GM18520 (cell line): Measurements from ENCODE around the gene TINCR.
"Not testable (repeated sequence)": the region's sequence is repeated elsewhere in the genome, so short reads cannot be mapped to it uniquely, and the experiment has no call there.

Experiments
- ATAC-seq: cut with Tn5 transposase; IDR thresholded peaks from one replicate; pipeline ENCODE4 v1.9.1; 2021; ENCODE audit not compliant: unreplicated experiment

TINCR gene

DNA sequence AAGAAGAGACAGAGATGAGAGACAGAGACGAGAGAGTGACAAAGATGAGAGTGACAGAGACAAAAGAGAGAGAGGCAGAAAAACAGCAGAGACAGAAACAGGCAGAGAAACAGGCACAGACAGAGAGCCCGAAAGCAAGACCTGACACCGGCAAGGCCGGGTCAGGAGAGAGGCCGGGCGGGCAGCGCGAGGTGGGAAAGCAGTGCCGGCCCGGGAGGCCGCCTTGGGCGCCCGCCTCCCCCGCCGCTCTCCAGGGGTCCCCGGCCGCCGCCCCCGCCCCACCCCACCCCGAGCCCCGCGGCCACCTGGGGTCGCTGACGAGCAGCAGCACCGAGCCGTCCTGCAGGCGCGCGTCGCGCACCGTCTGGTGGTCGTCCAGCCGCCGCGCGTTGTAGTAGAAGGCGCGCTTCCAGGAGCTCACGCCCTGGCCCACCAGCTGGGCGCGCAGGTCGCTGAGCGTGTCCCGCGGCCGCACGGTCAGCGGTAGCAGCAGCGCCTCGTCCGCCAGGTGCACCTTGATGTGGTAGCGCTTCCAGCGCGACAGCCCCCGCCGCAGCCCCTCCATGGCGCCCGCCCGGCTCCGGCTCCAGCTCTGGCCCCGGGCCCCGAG, at the start of gene TINCR:
Gene TINCR (minus strand): TSS at position 594 of the 610 bp plus-strand sequence.
- no peak for ATAC-seq

- no peak for ATAC-seq
These were observed 49.3 kb upstream of the TINCR start for GRCh38 chr19:5617080-5617479.

DNA sequence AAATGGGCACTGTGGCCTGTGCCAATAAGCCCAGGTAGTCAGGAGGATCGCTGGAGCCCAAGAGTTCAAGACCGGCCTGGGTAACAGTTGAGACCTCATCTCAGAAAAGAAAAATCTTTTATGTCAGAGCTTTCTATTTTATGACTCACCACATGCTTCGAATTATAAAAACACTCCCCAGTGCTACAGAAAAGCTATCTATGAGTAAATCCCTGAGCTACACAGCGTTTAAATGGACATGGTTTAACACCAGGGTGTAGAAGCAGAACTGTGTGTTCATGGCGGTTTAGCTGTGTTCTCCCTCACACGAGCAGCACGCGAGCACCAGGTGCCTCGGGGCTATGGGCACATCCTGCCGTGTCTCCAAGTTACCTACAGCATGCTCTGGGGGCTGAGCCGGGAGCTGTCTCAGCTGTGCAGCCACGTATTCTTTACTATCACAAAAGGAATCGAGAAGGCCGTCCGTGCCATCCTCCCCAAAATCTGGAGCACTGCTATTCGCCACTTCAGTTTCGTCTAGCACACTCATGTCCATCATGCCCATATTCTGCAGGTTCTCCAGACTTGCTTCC, 48.1 kb upstream of the TINCR start:
- ATAC-seq, result no peak

DNA sequence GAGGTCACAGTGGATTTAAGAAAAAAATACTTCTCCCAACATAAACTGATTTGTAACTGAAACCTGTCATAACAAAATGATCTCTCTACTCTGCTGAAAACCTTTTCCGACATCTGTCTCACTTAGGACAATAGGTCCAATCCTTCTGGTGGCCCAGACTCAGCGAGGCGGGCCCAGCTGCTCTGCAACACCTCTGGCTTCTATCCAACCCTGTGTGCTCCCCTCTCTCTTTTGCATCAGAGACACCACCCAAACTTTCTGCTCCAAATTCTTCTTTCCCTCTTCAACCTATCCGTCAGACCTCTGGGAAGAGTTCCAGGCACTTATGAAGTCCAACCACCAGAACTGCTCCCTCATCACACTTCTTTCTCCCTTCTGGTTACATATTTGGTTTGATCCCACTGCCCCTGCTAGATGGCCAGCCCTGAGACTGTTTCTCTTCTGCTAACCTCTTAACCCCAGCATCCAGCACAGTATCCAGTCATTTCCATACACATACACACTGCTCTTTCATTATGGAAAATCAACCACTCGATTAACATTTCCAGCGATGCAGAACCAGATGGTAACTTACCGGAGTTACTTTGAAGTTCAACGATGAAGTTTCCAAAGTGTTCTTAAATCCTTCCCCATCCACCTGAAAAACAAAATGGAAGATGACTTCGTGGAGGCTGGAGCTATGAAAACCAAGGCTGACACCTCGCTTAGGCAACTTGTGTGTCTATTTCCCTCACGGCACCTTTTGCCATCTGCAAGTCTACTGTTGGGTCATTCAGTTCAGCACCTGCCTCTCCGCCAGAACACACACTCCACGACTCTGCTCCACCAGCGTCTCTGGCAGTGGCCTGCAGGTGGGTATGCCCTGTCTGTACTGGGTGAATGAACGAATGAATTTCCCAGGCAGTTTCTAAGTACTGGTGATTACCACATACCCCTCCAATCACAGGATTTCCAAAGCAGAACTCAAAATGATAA, 45.4 kb upstream of the TINCR start:
- ATAC-seq, result no peak

DNA sequence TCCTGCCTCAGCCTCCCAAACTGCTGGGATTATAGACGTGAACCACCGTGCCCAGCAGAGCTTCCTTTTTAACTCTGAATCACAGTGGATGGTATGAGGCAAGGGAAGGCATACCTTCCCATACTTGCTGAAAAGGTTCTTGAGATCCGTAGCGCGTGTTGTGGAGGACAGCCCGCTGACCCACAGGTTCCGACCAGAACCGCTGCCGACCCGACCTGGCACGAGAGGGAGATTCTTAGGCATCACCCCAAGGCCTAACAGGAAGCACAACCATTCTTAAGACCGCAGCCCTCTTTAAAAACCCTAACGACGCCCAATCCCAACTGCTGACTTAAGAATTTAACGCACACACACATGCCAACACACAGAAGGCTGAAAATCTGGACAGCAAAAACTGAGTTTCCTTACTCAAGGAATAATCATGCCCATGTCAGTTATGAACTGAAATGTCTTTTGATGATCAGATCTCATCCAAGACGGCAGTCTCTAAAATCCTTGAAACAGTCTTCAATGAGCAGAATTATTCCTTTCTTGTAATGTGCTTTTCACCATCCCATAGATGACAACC, 42.2 kb upstream of the TINCR start:
- ATAC-seq, result no peak

GRCh38 chr19:5608766-5609165, 41.0 kb upstream of the TINCR start:
- ATAC-seq, result not testable (repeated sequence)

GRCh38 chr19:5608291-5608690, 40.5 kb upstream of the TINCR start:
- no peak for ATAC-seq

DNA sequence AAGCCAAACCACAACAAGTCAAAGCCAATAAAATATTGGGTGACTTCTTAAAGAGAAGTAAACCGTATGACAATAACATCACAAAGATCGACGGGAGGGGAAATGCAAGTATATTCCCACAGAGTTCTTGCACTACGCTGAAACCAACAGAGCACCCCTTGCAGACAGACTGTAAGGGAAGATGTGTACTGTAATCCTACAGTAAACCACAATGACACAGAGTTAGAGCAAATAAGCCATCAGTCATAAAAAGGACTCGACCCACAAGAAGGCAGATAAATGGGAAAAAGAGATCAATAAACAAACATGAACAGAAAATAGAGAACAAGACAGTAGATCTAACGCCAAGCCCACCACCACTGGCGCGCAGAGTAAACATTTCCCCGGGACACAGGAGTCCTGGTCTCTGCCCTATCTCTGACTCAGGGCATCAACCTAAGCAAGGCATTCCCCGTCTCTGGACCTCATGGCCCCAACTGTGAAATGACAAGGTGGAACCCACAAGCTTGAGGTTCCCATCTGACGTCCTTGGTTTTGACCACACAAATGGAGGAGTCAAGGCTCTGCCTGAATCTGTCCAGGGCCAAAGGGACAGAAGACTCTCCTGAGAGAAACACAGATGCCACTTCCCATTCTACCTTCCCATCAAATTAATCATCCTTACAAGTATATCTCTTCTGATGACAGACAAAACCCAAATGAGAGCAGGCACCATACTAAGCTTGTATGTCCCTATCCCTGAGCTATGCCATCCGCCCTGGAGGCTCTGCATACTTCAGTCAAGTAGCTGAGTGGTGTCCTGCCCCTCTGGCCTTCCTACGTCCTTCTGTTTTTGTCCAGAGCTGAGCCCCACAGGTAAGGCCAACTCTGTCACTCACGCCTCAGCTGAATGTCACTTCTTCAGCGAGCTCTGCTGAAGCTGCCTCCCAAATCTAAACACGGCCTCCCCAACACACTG, 39.8 kb upstream of the TINCR start:
- ATAC-seq, result no peak

GRCh38 chr19:5605362-5605761, 37.6 kb upstream of the TINCR start:
- ATAC-seq, result no peak

- no peak for ATAC-seq
These were observed 35.9 kb upstream of the TINCR start for GRCh38 chr19:5603626-5604025.

GRCh38 chr19:5600797-5601196, 33.0 kb upstream of the TINCR start:
- no peak for ATAC-seq

- ATAC-seq, result no peak
These were observed 28.0 kb upstream of the TINCR start for GRCh38 chr19:5595745-5596144.

- ATAC-seq, result no peak
These were observed 27.4 kb upstream of the TINCR start for GRCh38 chr19:5595129-5595528.

DNA sequence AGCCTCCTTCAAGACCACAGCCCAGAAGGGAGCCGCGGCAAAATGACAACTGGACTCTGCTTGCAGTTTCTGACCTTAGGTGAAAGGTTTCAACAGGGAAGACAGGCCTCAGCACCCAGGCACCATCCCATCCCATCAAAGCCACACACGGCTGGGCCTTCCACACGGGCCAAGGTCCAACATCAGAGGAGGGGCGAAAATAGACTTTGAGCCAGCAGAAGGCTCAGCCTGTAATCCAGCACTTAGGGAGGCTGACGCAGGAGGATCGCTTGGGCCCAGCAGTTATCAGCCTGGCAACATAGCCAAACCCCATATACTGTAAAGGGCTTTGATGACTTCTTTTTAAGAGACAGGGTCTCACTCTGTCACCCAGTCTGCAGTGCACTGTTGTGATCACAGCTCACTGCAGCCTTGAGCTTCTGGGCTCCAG, 26.8 kb upstream of the TINCR start:
- ATAC-seq, result no peak

GRCh38 chr19:5593343-5594255, 25.8 kb upstream of the TINCR start:
- no peak for ATAC-seq

GRCh38 chr19:5592531-5593342, 25.0 kb upstream of the TINCR start:
- ATAC-seq, result no peak

DNA sequence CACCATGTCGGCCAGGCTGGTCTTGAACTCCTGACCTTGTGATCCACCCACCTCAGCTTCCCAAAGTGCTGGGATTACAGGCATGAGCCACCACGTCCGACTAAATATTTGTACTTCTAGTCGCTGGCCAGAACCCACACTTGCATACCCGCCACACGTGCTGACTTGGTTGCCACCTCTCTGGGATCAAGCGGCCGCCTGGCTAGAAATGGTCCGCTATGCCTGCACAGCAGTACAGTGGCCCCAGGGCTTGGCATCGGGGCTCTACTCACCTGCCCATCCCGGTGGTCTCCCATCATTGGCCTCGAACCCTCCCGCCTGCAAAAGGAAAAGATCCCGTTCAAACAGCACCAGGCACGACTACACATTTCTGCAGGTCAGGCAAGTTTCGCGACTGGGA, 23.7 kb upstream of the TINCR start:
- ATAC-seq, result no peak

DNA sequence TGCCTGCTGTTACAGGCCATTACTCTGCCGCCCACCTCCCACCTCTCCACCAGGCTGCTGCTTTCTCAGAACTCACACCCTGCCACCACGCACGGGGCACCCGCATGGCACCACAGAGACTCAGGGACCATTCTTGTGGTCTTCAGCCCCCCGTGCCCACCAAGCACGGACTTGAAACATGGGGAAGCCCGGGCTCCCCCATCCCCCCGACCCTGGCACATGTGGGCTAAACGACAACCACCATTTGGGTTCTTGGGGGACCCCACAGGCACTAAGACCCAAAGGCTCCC, 23.1 kb upstream of the TINCR start:
- ATAC-seq, result no peak
